ENCODE measurements around the gene ST6GAL2.

The ST6GAL2 gene, protein sequence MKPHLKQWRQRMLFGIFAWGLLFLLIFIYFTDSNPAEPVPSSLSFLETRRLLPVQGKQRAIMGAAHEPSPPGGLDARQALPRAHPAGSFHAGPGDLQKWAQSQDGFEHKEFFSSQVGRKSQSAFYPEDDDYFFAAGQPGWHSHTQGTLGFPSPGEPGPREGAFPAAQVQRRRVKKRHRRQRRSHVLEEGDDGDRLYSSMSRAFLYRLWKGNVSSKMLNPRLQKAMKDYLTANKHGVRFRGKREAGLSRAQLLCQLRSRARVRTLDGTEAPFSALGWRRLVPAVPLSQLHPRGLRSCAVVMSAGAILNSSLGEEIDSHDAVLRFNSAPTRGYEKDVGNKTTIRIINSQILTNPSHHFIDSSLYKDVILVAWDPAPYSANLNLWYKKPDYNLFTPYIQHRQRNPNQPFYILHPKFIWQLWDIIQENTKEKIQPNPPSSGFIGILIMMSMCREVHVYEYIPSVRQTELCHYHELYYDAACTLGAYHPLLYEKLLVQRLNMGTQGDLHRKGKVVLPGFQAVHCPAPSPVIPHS

DNA sequence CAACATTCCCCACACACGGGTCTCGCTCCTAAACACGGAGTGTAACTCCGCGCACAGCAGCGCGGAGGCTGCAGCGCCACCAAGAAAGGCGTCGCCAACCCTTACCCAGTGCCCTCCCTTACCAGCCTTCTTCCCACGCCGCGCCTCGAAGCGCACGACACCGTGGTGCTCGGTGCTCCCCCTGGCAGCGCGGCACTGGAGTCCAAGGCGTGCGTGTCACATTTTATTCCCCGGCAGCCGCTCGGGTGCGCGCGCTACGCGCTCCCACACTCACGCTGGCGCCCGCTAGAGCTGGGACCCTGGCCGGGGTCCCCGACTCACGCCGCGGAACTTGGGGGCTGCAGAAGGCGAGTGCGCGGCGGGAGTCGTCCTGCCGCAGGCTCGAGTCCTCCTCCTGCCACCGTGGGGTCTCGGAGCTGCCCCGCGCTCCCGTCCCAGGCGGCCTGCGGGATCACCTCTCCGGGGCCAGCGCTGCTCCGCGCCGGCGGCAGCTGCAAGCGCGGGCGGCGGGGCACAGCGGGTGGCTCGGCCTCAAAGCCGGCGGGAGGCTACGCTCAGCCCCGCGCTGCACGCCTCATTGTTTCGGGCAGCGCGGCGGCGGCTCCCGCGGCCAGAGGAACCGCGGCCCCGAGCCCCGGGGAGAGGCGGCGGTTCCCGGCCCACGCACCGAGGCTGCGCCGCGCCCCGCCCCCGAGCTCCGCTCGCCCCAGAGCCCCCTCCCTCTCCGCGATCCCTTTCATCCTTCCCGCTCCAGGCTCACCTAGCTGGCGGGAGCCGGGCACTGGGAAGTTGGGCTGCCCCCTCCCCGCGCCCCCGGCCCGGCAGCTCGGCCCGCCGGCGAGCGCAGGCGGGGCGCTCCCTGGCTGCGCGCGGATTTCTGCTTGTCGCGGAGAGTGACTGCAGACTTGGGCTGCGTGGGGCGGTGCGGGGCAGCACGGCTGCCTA, at the start of gene ST6GAL2:
TSS of gene ST6GAL2 (minus strand) at position 197 of the 945 bp plus-strand sequence. CDS start 42,190 bp downstream, outside the sequence.
- peak; percentile 19 for DNase-seq

DNA sequence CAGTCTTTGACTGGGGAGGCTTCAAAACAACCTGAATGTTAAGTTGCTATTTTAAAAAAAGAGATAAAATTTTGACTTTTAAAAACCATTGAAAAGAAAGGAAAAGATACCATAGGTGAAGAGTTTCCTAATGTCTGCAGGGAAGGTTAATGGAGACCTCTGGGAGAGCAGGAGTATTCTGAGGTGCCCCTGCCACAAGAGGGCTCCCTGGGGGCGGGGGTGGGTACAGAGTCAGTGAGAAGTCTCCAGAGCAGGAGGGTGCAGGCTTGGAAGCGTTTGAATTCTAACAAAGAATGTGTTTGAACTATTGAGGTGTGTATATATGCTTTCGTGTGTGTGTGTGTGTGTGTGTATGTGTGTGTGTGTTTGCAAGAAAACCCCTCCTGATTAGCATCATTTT, 46.7 kb upstream of the ST6GAL2 start:
- no peak for DNase-seq

DNA sequence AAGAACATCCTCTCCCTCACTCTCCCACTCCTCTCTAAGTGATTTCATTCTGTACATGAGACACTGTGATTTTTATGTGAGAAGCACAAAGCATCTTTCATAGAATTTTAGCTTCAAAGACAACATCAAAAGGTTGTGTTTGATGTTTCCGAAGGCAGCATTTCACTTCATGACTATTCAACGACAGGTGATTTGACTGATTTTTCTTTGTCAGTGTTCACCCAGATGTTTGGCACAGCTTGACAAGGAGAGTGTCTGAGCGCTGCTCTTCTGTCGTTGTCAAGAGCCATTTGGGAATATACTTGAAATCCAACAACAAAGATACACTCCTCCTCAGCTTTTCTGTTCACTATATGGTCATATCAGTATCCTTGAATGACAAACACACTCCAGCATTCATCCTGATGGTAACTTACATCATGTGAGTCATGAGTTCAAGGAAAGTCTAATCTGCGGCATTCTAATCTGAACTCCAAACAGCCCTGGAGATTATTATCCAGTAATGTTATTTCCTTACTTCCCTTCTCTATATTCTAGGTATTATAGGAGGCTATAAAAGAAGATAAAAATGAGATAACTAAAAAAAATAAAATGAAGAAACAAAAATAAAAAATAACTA, 45.9 kb upstream of the ST6GAL2 start:
- no peak for DNase-seq

DNA sequence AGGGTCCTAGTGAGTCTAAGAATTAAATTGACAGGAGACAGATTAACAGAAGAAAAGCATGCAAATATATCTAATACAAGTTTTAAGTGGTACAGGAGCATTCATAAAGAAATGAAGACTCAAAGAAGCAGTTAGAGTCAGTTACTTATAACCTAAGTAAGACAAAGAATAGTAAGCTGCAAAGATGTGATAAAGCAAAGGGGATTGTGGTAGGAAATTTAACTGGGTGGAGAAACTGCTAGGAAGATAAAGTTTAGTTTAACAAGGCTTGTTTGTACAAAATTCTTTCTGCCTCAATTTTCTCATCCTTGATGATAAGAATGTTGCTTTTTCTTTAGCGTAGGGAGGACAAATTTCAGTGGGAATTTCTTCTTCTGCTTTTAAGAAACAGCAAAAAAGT, 35.5 kb upstream of the ST6GAL2 start:
- no peak for DNase-seq

DNA sequence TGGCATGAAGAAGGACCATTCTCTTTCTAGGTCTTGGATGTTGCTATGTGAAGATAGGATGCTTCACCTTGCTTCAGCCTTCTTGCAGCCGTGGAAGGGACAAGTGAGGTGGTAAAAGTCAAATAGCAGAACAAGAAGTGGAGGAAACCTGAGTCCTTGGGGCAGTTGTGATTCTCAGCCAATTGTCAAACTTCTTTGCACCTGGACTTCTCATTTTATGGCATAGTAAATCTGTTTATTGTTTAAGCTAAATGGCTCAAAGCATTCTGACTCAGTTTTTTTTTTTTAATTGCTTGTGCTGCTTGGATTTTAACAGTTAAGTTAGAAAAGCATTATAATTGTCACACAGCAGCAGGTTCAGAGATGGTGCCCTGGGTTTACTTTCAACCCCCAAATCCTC, 33.0 kb upstream of the ST6GAL2 start:
- no peak for DNase-seq

DNA sequence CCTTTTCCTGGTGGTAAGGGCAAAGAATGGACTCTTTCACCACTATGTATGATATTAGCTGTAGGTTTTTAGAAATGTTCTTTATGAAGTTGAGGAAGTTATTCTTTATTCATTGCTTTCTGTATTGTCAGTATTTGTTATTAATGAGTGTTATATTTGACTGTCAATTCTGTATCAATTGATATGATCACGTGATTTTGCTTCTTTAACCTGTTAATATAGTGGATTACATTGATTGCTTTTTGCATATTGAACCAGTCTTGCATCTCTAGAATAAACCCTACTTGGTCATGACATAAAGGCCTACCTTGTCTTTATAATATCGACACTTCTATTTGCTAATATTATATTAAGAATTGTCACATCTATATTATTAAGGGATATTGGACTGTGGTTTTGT, 18.3 kb upstream of the ST6GAL2 start:
- DNase-seq, result no peak

DNA sequence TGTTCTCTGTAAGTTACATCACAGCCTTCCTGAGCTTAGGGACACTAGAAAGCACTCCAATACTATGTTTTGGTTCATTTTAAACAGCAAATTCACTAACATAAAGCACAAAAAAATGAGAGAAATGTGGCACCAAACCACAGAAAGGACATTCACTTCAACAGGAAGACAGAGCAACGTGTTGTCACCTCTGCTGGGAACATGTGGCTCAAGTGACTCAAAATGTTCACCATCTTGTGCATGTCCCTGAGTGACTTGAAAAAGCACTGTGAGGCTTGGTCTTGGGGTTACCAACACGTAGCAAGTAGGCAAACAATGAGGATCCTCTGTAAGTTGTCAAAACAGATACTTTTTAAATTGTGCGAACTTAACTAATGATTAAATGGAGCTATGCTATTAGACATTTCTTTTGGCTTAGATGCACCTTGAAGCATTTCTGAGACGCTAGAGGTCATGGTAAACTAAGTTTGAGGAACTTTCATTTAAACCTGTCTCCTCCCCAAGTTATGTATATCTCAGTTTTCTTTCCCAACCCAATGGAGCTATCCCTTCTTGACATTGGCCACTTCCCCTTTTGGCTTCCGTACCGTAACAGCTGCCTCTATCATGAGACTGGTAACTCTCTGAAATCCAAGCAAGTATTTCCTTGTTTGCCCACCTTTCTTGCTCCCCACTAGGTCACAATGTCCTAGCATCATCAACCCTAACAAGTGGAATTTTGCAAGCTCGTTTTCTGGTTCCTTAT, 14.0 kb upstream of the ST6GAL2 start:
- DNase-seq, result no peak

DNA sequence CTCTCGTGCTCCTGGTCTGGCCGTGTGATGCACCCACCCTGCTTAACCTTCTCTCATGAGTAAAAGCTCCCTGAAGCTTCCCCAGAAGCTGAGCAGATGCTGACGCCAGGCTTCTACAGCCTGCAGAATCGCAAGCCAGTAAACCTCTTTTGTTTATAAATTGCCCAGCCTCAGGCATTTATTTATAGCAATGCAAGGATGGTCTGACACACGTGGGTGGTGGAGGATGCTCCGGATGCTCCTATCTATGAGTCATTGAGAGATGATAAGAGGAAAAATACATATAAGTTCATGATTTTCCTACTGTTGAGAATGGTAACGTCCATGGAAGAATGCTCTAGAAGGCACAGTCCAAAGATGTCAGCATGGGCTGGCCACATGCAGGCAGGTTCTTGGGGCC, 8.6 kb upstream of the ST6GAL2 start:
- no peak for DNase-seq

DNA sequence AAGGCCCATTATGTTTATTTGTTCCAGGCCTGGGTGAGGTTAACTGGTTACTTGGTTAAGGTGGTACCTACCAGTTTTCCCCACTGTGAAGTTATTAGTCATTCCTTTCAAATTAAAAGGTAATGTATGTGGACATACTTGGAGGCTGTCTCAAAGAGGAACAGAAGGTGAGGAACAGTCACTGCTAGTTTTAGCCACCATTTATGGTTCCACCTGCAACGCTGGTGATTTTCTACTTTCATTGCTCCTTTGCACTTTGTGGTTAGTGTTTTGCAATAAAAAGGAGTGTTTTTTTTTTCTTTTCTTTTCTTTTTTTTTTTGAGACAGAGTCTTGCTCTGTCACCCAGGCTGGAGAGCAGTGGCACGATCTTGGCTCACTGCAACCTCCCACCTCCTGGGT, 6.1 kb upstream of the ST6GAL2 start:
- no peak for DNase-seq

DNA sequence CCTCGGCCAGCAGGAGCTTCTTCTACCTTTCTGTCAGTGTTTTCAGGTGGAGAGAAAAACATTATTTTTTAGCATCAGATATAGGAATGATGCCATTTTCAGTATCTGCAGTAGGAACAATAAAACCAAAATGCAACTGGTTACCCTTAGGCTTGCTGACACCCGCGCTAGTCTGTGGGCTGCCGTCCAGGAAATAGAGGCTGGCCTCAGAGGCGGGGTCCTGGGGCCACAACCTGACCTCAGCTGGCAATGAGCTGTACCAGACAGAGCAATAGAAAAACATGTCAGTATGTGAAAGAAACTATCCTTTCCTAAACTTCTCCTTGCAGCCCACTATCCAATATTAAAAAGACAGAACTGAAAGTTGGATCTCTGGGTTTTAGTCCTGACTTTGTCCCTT, 4.6 kb upstream of the ST6GAL2 start:
- DNase-seq, result no peak

DNA sequence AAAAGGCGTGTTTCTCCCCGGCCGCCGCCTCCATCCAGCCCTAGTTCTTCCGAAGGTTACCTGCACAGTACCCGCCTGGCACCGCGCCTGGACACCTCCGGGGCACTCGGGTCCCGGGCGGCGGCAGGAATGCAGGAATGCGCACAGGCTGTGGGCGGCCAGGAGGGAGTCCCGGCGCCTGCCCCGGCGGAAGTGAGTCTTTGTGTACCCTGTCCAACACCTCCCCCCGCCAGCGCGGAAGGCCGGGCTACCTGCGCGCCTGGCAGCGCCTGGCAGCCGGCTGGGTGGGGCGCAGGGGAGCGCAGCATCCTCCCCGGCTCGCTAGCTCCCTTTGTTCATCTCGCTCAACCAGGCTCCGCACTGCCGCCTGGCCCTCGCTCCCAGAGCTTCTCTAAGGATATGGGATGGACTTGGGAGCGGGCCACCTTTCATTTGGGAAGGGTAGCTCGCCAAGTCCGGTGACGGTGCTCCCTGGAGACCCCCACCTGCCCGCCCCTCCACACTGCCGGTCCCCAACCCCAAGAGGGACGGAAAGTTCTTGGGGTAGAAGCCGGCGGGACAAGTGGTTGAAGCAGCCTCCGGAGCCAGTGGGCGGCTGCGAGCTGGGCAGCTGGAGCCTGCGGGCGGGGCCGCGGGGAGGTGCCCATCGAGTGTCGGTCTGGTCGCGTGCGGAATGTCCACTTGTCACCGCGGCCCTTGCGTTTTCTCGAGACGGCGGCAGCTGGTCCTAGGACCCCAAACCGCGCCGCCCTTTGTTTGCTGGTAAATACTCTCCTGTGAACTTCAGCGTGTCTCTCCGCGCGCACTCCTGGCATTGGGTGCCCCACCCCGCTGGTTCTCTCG, 1.2 kb upstream of the ST6GAL2 start:
- DNase-seq, result peak; percentile 25

DNA sequence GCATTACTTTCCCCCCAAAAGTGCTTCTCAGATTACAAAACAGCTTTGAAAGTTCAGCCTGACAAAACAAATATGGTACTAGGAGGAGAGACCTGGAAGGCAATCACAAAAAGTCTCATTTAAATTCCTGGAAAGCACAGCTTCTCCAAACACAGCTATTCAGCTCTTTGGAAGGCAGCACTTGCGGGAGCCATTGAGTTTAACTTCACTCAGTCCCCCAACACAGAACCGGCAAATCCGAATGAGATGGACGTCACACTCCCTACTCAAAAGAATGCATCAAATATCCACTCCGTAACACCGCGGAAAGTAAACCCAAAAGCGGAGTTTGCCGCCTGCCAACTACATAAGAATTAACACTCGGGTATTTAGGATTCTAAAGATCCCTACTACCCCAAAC, 638 bp downstream of the ST6GAL2 start:
- peak; percentile 16 for DNase-seq

DNA sequence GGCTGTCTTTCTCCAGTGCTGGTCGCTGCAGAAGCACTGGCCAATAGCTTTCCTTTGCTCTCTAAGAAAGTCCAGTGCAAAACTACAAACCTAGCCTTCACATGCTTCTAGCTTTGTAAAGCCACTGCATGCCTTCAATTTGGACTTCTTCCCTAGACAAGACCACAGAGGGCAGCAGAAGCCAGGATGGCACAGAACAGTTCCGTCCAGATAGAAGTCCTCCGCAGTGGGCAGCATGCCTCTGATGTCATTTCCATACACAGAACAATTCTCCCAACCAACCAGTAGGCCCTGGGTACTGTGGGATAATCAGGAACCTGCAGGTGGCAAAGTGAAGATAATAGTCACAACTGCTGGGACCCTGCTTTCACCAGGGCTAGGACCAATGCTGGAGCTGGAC, 3.3 kb downstream of the ST6GAL2 start:
- no peak for DNase-seq

DNA sequence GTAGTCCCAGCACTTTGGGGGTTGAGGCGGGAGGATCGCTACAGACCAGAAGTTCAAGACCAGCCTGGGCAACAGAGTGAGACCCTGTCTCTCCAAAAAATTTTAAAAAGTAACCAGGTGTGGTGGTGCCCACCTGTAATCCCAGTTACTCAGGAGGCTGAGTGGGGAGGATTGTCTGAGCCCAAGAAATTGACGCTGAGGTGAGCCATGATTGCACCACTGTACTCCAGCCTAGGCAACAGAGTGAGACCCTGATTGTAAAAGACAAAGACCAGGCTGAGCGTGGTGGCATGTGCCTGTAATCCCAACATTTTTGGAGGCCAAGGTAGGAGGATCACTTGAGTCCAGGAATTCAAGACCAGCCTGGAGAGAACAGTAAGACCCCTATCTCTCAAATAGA, 7.8 kb downstream of the ST6GAL2 start:
- DNase-seq, result no peak

DNA sequence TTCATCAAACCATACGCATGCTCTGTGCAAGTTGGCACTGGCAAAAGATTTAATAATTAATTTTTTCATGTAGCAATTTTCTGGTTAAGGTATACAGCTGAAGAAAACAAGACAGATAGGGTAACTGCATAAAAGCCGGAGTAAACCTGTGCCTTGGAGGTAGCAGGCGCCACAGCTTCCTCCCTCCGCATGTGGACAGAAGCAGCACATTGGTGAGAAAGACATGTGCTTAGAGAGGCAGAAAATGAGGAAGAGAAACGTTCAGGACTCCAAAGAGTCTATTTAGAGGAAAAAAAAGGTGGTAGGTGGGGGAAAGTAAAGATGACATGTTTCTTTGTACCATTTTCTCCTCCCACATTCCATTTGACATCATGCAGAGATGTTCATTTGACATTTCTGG, 9.3 kb downstream of the ST6GAL2 start:
- DNase-seq, result no peak

DNA sequence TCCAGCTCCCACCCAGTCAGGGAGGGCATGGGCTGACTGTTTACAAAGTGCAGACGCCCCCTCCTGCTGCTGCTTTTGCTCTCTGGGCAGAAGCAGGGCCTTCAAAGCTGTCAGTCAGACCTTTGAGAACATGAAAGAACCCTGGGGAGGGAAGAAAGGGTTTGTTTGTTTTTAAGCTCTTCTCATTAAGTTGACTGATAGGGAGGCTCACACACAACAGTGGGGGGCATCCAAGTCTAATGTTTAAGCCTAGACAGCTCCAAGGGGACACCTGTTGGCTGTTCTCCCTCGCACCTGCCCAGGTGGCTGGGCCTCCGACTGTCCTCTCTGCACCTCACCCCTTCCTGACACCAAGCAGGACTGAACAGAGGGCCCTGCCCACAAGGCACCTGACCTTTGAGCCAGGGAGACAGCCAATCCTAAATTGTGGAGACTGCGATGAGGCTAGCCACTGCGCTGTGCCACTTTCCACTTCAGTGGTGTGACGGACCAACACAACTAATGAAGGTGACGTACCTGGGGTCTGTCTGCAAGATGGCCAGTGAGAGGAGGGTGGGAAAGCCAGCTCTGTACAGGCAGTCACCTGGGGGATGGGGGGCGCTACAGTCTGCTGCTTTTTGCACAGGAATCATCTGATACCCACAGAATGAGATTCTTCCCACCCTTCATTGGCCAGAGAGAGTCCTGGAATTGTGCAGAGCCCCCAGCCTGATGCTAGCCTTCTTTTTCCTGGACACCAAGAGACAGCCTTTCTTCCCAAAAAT, 16.3 kb downstream of the ST6GAL2 start:
- no peak for DNase-seq

DNA sequence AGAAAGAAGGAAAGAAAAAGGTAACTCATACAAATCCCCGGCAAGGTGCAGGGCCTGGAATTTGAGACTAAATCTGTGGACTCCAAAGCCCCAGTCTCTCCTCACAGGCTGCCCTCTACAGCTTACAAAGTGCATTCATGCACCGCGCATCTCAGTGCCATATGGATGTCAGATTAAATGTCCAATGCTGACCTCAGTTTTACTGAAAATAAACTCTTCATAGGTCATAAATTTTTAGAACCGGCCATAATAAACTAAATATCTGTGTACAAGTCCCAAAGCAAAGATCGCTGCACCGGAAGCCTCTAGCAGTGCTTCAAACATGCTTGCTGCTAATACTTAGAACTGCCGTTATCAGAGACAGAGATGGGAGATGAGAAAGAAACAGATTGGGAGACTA, 17.7 kb downstream of the ST6GAL2 start:
- no peak for DNase-seq

DNA sequence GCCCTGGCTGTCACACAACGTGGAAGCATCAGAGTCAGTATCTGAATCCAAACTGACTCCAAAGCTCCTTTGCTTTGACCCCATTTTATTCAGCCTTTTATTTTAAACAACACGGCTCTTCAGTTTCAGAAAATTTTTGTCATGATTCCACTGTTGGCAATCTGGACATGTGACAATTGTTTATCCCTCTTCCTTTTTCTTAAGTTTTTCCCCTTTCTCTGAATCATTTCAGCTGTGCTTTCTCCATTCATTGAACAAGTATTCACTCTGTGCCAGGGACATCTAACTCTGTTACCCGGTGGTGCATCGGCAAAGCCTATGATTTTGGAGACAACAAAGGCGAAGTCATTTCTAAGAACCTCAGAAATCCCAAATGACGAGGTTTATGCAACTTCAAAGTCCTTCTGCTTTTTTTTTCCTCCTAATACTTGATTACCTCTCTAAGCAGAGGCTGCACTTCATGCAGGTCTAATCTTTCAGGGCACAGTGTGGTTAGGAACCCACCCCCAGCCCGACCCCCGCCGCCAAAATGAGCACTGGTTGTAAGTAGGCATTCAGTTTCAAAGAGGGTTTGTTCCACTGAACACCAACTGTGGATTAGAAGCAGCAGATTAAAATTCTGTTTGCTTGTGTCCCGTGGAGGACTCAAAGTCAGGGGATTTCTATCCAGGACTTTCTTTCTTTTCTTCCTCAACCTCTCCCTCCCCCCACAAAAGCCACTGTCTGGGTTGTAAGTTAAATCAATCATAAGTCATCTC, 18.6 kb downstream of the ST6GAL2 start:
- DNase-seq, result no peak

DNA sequence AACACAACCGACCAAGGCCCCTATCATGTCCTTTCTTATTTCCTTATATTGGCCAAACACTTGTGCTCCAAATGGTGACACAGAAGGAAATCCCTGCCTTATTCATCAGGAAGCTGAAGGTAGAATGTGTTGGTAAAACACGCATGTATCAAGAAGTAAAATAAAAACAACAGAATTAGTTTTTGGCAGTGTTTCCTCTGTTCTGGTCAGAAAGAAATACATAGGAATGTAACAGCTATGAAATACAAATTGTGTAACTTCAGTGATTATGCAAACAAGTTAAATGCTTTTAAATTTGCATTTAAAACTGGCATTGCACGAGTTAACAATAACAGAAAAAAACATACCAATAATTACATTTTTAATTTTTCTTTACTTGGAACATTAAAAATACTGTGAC, 19.3 kb downstream of the ST6GAL2 start:
- peak; percentile 14 for DNase-seq

DNA sequence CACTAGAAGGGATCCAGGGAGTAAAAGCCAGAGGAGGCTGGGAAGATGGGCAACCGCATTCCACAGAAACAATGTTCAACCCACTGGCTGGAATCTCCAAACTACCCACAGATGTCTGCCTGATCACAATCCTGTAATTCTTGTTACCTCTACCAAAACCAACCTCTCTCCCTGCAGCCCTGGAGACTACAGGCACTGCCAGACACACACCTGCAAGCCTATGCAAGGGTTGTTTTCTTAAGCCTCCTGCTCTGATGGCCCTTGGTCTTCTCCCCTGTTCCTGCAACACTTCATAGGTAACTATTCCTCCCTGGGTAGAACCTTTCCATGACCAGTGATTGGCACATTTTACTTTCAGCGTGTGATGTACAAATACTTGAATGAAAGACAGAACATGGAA, 21.9 kb downstream of the ST6GAL2 start:
- DNase-seq, result no peak
